Activated CD8-positive, alpha-beta memory T cell treated with anti-CD3 and anti-CD28 coated beads for 48 hours (primary cell): ENCODE data around the gene AXIN1.

Source experiments
- DNase-seq, 3 experiments: peaks; one replicate each; pipeline ENCODE4 v3.0.0-alpha.2; 2020; ENCODE audit warnings: low read depth in 2 of 3, low spot score in 2 of 3

Gene AXIN1

DNA sequence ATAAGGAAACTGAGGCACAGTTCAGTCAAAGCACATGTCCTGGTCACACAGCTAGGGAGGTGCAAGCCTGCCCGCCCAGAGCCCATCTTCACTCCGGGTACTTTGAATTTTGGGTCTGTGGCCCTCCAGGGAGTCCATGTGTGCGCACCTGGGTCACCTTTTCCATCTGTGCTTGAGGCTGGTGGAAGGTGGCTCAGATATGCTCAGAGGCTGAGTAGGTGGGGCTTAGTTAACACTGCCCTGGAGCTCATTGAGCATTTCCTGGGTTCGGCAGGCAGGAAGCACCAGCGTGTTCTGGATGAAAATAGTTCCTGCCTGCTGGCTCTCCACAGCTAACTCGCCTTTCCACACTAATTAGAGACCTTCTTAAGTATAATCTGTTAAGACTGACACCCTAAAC lies 98.7 kb downstream of the AXIN1 start:
- DNase-seq: no peak

DNA sequence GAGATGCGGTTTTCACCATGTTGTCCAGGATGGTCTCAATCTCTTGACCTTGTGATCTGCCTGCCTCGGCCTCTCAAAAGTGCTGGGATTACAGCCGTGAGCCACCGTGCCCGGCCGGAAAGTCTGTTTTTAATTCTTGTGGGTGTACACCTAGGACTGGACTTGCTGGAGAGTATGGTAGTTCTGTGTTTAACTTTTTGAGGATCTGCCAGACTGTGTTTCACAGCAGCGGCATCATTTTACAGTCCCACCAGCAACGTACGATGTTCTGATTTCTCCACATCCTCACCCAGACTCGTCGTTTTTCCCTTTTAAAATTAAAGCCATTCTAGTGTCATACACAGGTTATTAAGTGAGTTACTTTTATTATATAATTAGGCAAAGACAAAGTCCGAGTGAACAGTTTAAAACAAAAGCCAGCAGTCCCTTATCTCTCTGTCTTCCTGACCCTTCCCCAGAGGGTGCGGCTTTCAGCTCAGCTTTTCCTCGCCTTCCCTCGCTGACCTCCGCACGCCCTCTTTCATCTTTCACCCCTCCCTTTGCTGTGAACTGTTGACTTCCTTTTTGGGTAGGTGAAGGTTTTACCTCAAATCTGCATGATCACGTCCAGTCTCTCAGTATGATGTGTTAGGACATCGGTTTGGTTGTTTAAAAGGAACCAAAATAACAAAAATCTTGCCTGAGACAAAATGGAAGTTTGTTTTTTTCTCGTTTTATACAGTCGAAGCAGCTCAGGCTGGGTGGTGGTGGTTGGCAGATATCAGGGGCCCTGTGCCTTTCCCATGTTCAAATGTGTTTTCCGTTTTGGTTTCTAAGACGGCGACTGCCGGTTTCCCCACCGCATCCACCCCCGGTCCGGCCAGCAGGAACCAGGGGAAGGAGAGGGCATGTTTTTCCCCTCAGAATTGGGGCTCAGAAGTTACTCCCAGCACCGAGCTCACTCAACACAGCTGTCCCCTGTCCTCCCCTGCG lies 99.9 kb downstream of the AXIN1 start:
- no peak for DNase-seq

DNA sequence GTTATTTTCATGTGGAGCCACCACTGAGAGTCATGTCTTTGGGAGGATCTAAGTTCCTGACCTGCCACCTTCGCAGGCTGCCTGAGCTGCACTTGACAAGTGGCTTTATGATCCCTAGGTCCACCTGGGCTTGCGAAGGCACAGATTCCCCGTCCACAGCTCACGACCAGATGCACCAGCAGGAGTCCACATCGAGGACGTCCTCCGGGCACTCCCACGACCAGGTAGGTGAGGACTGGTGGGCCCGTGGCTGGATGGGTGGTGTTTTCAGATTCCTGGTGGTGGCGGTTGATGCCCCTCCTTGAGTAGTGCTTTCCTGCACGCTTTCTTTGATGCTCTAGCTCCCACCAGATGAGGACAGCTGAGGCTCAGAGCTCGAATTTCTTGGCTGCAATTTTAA lies 103.1 kb downstream of the AXIN1 start:
- no peak for DNase-seq

DNA sequence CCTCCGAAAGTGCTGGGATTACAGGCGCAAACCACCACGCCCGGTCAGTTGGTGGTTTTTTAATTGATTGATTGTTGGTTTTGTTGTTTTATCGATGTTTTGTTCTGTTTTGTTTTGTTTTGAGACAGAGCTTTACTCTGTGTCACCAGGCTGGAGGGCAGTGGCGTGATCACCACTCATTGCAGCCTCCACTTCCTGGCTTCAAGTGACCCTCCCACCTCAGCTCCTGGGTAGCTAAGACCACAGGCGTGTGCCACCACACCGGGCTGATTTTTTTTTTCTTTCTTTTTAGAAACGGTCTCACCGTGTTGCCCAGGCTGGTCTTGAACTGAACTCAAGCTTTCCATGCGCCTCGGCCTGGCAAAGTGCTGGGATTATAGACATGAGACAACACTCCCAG lies 105.5 kb downstream of the AXIN1 start:
- no peak for DNase-seq

DNA sequence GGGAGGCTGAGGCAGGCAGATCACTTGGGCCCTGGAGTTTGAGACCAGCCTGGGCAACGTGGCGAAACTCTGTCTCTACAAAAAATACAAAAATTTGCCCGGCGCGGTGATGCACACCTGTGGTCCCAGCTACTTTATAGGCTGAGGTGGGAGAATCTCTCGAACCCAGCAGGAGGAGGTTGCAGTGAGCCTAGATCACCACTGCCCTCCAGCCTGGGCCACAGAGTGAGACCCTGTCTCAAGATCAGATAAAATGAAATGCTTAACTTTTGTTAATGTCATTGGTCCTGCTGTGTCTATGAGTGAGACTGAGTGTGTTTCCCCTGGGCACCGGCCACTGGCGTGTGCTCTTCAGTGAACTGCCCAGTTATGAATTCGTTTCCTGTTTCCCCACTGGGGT lies 107.4 kb downstream of the AXIN1 start:
- DNase-seq: no peak

DNA sequence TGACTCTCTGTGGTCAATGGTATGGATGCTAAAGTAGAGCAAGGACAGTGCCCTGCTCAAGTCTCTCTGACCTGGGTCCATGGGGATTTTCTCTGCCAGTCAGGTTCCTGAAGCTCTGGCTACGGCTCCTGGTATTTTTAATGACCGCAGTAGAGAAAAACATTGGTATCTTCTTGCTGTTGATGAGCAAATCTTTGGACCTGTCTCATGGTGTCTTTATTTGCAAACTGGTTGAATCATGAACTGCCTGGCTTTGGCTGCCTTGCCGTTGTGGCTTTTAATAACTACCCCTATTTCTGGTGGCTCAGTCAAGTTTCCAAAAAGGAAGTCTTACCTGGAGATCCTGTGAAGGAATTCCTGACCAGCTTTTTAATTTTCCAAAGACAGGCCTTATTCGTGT lies 109.2 kb downstream of the AXIN1 start:
- no peak for DNase-seq

DNA sequence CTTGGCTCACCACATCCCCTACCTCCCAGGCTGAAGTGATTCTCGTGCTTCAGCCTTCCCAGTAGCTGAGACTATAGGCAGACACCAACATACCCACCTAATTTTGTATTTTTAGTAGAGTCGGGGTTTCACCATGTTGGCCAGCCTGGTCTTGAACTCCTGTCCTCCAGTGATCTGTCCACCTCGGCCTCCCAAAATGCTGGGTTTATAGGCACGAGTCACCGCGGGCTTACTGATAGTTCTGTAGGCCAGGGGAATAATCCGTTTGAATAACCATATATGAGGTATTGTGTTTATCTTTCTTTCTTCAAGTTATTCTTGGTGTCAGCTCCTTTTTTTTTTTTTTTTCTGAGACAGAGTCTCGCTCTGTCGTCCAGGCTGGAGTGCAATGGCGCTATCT lies 110.2 kb downstream of the AXIN1 start:
- DNase-seq: no peak

DNA sequence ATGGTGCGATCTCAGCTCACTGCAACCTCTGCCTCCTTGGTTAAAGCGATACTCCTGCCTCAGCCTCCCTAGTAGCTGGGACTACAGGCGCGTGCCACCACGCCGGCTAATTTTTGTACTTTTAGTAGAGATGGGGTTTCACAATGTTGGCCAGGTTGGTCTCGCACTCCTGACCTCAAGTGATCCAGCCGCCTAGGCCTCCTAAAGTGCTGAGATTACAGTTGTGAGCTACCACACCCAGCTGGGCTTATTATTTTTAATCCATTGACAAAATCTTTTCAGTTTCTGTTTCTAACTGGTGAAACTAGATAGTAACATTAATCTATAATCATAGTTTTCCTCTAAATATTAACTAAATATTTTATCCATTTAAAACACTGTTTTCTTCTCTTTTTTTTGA lies 112.0 kb downstream of the AXIN1 start:
- DNase-seq: no peak

DNA sequence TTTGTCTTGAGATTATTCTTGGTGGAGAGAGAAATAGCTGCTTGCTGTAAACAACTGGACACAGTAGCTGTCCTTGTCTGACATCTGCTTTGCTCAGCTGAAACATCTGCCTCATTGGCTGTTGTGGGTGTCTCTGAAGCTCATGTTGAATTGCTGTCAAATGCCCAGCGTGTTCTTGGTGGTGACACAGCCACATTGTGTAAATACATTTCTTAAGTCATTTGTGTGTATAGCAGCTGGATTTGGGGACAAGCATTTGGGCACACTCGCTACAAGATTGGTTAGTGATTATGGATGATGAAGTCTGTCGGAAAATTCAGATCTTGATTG lies 112.6 kb downstream of the AXIN1 start:
- DNase-seq: no peak
